ENCODE results near the gene CKB.

CKB gene

DNA sequence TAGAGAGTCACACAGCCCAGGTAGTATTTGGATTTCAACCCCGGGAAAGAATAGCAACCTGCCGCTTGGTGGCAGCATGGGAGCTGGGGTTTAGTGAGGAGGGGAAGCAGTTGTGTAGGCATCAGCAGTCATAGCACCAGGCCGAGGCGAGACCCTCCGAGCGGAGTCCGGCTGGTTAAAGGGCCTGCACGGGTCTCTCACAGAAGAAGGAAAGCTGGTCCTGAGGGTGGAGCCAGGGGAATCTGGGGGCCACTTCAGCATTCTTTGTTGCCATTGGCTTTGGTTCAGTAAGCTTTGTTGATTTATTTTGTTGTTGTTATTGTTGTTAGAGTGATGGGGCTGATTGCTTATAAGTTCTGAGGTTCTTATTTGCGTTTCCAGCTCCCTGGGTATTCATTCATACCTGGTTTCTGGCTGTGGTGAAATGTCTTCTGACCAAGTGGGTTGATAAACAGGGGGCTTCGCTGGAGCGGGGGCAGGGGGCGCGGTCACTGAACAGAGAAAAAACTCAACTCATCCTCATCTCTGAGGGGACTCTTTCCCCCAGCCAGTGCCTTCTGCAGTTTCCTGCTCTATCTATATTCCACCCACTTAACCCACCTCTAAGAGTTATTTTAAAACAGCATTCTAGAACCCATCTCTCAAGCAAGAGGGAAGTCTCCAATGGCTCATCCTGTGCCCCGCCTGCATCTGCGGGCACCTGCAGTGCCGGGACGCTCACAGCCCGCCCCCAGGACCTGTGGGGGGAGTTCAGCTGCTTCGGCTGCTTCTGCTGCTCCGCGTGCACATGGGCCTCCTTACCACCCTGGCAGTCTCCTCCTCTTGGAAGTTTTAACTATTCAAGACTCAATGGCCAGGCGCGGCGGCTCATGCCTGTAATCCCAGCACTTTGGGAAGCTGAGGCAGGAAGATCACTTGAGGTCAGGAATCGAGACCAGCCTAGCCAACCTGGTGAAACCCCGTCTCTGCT is 11.6 kb downstream of the CKB start:
- H3K4me3 ChIP-seq (ENCODE audit: low read depth, low read length), result no peak overlapping the region
- TF ChIP-seq, protein P1, sequence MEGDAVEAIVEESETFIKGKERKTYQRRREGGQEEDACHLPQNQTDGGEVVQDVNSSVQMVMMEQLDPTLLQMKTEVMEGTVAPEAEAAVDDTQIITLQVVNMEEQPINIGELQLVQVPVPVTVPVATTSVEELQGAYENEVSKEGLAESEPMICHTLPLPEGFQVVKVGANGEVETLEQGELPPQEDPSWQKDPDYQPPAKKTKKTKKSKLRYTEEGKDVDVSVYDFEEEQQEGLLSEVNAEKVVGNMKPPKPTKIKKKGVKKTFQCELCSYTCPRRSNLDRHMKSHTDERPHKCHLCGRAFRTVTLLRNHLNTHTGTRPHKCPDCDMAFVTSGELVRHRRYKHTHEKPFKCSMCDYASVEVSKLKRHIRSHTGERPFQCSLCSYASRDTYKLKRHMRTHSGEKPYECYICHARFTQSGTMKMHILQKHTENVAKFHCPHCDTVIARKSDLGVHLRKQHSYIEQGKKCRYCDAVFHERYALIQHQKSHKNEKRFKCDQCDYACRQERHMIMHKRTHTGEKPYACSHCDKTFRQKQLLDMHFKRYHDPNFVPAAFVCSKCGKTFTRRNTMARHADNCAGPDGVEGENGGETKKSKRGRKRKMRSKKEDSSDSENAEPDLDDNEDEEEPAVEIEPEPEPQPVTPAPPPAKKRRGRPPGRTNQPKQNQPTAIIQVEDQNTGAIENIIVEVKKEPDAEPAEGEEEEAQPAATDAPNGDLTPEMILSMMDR (conservative IDR thresholded peaks at IDR 0.05; ENCODE audit: low read depth, low read length), result no peak
- DNase-seq (ENCODE audit: low read depth), result no peak

DNA sequence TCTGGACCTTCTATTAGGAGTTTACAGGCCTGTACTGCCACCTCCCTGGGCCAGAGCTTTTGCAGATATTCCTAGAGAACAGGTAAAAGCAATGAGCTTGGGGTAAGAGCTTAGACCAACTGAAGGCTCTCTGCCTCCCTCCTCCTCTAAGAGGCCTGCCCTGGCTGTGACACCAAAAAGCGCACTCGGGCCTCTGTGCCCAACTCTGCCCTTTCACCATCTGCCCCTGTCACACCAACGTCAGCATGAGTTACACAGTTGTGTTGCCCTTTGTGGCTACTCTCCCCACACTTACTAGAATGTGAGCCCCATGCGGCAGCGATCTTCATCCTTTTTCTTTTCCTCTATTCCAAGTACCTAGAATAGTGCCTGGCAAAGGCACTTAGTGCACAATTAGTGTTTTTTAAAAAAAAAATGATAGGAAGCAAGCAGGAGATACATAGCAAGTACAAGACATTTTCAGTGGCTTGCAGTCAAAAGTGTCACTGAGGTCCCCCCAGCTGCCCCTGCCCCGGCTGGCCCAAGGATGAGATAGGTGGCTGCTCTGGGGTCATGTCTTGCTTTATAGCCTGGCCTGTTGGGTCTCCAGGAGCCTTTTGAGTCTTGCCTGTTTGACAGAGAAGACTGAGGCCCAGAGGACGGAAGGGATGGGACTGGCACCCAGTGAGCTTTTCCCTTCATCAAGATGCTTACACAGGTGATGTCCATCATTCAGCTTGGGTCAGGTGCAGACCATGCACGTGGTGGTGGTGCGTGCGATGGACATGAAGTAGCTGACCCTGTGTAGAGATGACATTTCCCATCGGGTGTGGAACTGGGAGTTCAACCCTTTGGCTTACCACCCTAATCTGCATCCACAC is 12.5 kb downstream of the CKB start:
- no peak for DNase-seq (ENCODE audit: low read depth)
- TF ChIP-seq, protein P1 (conservative IDR thresholded peaks at IDR 0.05; ENCODE audit: low read depth, low read length), result no peak

DNA sequence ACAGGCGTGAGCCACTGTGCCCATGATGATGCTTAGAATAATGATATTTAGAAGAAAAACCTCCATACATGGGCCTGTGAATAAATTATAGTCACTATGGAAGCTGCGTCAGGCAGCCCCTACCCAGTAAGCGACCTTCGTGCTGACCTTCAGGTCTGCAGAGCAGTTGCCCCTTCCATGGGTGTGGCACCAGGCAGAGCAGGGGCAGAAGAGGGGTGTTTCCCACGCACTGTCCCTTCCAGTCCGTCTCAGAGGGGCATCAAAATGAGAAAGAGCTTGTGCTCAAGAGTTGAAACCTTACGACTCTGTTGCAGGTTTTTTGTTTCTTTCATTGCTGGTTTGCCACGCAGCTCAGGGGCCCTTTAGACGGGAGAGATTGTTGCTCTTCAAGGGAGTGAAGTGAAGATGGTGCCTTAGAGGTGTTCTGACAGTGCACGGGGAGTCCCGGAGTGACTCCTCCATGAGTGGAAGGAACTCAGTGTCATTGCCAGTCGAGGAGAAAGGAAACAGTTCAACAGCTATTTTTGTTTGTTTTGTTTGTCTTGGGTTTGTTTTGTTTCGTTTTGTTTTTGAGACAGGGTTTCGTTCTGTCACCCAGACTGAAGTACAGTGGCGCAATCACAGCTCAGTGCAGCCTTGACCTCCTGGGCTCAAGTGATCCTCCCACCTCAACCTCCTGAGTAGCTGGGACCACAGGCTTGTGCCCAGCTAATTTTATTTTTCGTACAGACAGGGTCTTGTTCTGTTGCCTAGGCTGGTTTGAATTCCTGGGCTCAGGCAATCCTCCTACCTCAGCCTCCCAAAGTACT is 13.9 kb downstream of the CKB start:
- TF ChIP-seq, protein P1 (conservative IDR thresholded peaks at IDR 0.05; ENCODE audit: low read depth, low read length), result no peak
- H3K4me3 ChIP-seq (ENCODE audit: low read depth, low read length), result no peak overlapping the region
- no peak for DNase-seq (ENCODE audit: low read depth)

More for the DNA sequence above, 12.5 kb downstream of the CKB start:
- H3K4me3 ChIP-seq (ENCODE audit: low read depth, low read length), result no peak overlapping the region

DNA sequence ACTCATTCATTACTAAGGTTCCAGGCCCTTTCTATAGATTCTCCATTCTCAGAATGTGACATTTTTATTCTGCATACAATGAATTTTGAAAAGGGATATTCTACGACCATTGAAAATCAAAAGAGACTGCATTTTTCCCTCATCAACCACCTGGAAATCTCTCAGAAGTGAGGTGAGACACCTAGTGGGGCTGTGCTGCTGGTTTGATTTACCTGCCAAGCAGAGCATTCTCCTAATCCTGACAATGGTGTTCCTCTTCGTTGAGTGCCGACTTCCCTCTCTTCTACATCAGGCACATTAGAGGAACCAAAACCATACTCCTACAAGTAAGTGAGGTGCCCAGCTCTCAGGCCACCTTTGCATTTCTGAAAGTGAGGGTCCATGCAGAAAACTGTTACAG is 14.9 kb downstream of the CKB start:
- DNase-seq (ENCODE audit: low read depth), result no peak
- TF ChIP-seq, protein P1 (conservative IDR thresholded peaks at IDR 0.05; ENCODE audit: low read depth, low read length), result no peak
- H3K4me3 ChIP-seq (ENCODE audit: low read depth, low read length), result no peak overlapping the region

DNA sequence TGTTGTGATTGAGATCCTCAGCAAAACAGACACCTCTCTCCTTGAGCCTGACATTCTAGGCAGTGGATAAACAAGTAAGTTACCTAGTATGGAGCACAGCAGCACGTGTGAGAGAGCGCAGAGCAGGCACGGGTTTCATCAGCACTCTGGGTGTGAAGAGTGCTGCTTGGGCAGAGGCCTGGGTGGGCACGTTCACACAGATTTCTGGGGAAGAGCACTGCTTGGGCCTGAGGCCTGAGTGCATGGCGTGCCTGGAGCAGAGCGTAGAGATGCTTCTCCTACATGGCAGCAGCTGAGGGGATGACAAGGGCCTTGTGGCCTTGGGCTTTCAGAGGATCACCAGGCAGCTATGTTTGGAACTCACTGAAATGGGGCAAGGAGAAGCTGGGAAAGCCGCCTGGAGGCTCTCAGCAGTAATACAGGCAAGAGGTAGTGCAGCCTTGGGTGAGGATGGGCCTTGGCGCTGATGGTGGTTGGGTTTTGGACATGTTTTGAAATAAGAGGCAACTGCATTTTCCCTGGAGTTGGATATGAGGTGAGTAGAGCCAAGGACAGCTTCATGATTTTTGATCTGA is 17.6 kb downstream of the CKB start:
- peak; percentile 26 for DNase-seq (ENCODE audit: low read depth)
- TF ChIP-seq, protein P1 (conservative IDR thresholded peaks at IDR 0.05; ENCODE audit: low read depth, low read length), result peak; percentile 34
- no peak overlapping the region for H3K4me3 ChIP-seq (ENCODE audit: low read depth, low read length)

DNA sequence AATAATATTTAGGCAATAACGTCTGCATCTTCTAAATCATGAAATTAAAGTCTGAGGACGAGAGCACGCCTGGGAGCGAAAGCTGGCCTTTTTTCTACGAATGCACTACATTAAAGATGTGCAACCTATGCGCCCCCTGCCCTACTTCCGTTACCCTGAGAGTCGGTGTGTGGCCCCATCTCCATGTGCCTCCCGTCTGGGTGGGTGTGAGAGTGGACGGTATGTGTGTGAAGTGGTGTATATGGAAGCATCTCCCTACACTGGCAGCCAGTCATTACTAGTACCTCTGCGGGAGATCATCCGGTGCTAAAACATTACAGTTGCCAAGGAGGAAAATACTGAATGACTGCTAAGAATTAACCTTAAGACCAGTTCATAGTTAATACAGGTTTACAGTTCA is 19.3 kb downstream of the CKB start:
- no peak for DNase-seq (ENCODE audit: low read depth)
- no peak overlapping the region for H3K4me3 ChIP-seq (ENCODE audit: low read depth, low read length)
- TF ChIP-seq, protein P1 (conservative IDR thresholded peaks at IDR 0.05; ENCODE audit: low read depth, low read length), result no peak

Data from choroid plexus epithelial cell (primary cell).